Activated gamma-delta T cell (primary cell): ENCODE measurements around the gene ARID1A.
"Not testable (repeated sequence)": the region's sequence is repeated elsewhere in the genome, so short reads cannot be mapped to it uniquely, and the experiment has no call there.

Source experiments
- DNase-seq: peaks from one replicate; lab custom pipeline; 2025; lab: John Stamatoyannopoulos, UW
- total RNA-seq, 2 donors: gene quantifications; one replicate each; lab custom pipeline; 2026; lab: John Stamatoyannopoulos, UW

ARID1A gene
- 91.9 to 97.3 reads per million in 2 donors for total RNA-seq

GRCh38 chr1:26695356-26696118 lies at the start of gene ARID1A:
TSS of gene ARID1A (plus strand) at chr1:26696015. CDS start at chr1:26696404, 389 bp downstream.
- peak; percentile 97 for DNase-seq

GRCh38 chr1:26664802-26665201 lies 31.0 kb upstream of the ARID1A start:
- DNase-seq: no peak

DNA sequence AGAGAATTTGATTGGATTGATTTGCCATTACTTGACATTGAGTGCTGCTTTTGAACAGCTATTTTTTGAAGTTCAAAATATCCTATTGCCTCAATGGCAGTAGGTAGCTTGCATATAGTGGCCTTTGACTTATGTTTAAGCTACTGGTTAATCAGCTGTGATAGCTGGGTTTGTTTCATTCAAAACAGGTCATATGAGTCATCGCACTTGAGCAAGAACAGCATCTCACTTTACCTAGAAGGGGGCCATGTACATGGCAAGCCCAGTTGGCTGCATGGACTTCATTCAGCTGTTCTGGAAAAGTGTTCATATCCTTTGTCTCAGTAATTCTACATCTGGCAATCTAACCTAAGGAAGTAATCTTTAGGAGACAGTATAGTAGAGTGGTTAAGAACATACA lies 29.0 kb upstream of the ARID1A start:
- no peak for DNase-seq

- not testable (repeated sequence) for DNase-seq
These were observed 27.6 kb upstream of the ARID1A start for GRCh38 chr1:26668106-26668786.

DNA sequence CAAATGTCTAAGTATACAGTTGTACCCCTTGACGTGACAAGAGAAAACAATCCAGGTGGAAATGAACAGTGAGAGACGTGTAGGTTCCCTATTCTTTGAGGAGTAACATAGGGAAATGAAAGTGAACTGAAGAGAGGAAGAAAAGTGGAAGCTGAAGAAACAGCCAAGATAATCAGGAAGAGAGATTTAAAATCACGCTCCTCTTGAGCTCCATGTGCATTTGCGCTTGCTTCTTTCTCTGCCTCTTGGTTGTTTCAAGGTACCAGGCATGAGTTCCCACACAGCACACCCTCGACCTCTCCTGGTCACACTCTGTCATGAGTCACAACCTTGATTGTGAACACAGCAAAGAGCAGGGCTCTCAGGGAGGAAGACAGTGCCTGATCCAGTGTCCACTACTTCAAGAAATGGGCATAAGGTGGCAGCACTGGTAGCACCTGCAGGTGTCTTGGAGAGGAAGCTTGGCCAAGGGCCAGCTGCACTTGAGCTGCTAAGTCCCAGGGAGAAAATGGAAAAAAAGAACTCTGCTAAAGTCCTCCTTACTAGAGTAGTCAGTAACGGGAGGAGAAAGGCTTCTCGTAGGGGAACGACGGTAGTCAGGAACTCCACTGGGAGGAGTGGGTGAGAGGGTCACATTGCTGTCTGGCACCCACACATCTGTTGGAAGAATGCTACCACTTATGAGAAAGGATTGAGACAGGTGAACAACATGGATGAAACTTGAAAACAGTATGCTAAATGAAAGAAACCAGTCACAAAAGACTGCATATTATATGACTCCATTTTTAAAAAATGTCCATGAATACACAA lies 18.3 kb upstream of the ARID1A start:
- no peak for DNase-seq

GRCh38 chr1:26684763-26685508 lies 10.9 kb upstream of the ARID1A start:
- no peak for DNase-seq

GRCh38 chr1:26686795-26687194 lies 9.0 kb upstream of the ARID1A start:
- no peak for DNase-seq

DNA sequence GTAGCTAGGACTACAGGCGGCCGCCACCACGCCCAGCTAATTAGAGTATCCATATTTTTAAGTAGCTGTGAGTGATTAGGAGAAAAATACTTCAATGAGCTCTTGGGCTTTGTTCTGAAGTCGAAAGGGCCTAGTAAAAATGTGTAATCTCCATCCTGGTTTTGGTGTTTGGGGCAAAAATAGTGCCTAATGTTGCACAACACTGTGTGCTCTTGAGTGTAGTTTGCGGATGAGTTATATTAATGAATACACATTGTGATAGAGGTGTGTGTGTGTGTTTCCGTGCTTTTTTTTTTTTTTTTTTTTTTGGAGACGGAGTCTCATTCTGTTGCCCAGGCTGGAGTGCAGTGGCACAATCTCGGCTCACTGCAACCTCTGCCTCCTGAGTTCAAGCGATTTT lies 6.3 kb upstream of the ARID1A start:
- DNase-seq: no peak

DNA sequence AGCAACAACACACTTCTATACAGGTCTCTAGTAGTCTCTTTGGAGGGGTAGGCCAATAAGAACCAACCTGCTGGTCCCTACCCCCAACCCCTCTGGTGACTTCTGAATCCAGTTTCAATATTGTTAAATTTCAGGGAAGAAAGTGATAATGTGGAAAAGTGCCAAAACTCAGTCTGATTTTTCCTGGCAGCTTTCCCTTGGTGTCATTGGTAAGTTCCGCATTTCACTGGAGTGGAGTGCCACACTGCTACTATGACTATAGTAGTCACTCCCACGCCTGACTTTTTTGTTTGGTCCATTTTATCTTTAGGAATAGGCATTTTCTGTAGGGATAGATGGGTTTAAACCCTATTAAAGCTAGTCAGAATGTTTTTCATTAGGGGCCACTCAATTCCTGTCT lies 5.7 kb upstream of the ARID1A start:
- no peak for DNase-seq

GRCh38 chr1:26690576-26691031 lies 5.2 kb upstream of the ARID1A start:
- DNase-seq: no peak

- DNase-seq: peak; percentile 15
These were observed 3.5 kb upstream of the ARID1A start for GRCh38 chr1:26692211-26692792.

- DNase-seq: peak; percentile 69
These were observed 2.9 kb upstream of the ARID1A start for GRCh38 chr1:26692793-26693490.

DNA sequence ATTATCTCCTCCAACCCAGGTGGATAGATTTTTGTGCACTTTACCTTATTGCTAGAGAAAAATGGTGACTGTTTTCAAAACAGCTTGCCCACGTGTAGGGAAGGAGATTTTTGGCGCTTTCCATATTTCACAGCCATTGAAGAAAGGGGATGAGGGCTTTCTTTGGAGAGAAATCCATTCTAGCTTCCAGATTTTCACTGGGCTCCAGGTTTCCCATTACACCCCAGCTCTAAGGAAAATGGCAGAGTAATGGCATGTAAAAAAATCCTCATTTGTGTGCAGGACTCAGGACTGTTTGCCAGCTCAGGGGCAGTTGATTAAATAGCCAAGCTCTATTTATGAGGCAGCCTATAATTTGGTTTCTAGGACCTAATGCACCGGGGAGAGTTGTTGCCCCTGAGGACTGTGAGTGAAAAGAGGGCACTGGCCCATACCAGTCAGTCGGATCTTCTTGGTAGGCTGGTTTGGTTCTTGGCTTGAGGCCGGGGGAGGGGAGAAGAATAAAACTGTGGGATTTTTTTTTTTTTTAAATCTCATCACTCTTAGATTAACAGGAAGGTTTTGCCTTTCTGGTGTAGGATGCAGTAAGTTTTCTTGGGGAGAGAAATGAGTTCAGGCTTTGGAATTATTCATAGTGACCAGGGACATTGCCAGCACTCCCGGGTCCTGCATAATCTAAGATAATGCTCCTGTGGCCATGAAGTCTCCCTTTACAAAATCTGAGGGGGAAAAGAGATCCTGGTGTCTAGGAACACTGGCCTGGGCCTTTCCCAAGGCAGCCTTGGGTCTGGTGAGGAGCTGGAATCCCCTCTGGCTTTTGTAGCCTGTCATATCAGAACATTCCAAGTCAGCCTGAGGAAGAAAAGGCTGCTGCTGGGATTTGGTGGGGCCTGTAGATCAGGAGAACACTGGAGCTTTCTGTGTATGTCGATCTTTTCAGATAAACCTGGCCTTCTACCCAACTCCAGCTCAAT lies 1.9 kb upstream of the ARID1A start:
- DNase-seq: no peak

- DNase-seq: no peak
These were observed 1.0 kb upstream of the ARID1A start for GRCh38 chr1:26694638-26695355.

- no peak for DNase-seq
These were observed 371 bp downstream of the ARID1A start for GRCh38 chr1:26696119-26696653.

DNA sequence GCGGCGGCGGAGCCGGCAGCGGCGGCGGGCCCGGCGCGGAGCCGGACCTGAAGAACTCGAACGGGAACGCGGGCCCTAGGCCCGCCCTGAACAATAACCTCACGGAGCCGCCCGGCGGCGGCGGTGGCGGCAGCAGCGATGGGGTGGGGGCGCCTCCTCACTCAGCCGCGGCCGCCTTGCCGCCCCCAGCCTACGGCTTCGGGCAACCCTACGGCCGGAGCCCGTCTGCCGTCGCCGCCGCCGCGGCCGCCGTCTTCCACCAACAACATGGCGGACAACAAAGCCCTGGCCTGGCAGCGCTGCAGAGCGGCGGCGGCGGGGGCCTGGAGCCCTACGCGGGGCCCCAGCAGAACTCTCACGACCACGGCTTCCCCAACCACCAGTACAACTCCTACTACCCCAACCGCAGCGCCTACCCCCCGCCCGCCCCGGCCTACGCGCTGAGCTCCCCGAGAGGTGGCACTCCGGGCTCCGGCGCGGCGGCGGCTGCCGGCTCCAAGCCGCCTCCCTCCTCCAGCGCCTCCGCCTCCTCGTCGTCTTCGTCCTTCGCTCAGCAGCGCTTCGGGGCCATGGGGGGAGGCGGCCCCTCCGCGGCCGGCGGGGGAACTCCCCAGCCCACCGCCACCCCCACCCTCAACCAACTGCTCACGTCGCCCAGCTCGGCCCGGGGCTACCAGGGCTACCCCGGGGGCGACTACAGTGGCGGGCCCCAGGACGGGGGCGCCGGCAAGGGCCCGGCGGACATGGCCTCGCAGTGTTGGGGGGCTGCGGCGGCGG lies 1.0 kb downstream of the ARID1A start:
- DNase-seq: peak; percentile 75

GRCh38 chr1:26697431-26697977 lies 1.7 kb downstream of the ARID1A start:
- DNase-seq: no peak
